Endothelial cell of umbilical vein (primary cell): ENCODE data around the gene CHMP1A. TPM values are rescaled to one million over a fixed set of nuclear protein-coding genes. Genes with fewer than 3 reads are reported as not detected.
"Not testable (repeated sequence)": the region's sequence is repeated elsewhere in the genome, so short reads cannot be mapped to it uniquely, and the experiment has no call there.

ENCODE experiments used
- BruUV-seq: library from RNA; stranded (reverse); fragments of 400-500 nt; replicated peaks from 2 replicates; lab custom pipeline; 2021; lab: Mats Ljungman, UMichigan
- CTCF ChIA-PET: fragments of 300-600, 350-600 bp; sonication (Branson Sonifier 250); formaldehyde crosslinking; loops from one replicate; lab custom pipeline; 2021; ENCODE audit warnings: antibody characterized with exemption, inconsistent platforms; lab: Charles Lee
- POLR2A ChIA-PET: fragments of 300-600, 350-600 bp; sonication (Branson Sonifier 250); formaldehyde crosslinking; loops from one replicate; lab custom pipeline; 2021; ENCODE audit warnings: antibody characterized with exemption, inconsistent platforms; lab: Charles Lee
- DNase-seq: peaks from one replicate; pipeline ENCODE4 v3.0.0-alpha.2; 2011; ENCODE audit warnings: low read depth, low spot score
- FAIRE-seq: peaks from 2 replicates; lab custom pipeline; 2011; peaks lifted over from hg19 to GRCh38; lab: Jason Lieb, UNC
- H2AFZ ChIP-seq: 2 replicates; pipeline ENCODE4 v1.6.0; 2012; ENCODE audit warnings: low read depth, low read length, control low read depth, inconsistent platforms
- H3K27ac ChIP-seq: 2 replicates; pipeline ENCODE4 v1.5.1; 2011; ENCODE audit warnings: low read depth, mild to moderate bottlenecking, control low read depth, low read length, moderate library complexity; ENCODE audit not compliant: insufficient read depth
- H3K27me3 ChIP-seq, 2 experiments: 2 replicates each; pipeline versions ENCODE4 v1.6.0 to v1.6.1; 2011; ENCODE audit warnings: low read length in 2 of 2, mixed read lengths in 1 of 2; ENCODE audit not compliant: control insufficient read depth in 2 of 2, insufficient read depth in 2 of 2
- H3K36me3 ChIP-seq, 2 experiments: 2 replicates in 1 of 2; 3 replicates in 1 of 2; pipeline ENCODE4 v1.5.1; 2011; ENCODE audit warnings: low read length in 2 of 2, mild to moderate bottlenecking in 1 of 2, moderate library complexity in 1 of 2; ENCODE audit not compliant: control insufficient read depth in 2 of 2, insufficient read depth in 2 of 2; ENCODE audit errors: extremely low read depth in 1 of 2
- H3K4me1 ChIP-seq: 3 replicates; pipeline ENCODE4 v1.5.1; 2011; ENCODE audit warnings: mild to moderate bottlenecking, low read length; ENCODE audit not compliant: control insufficient read depth, insufficient read depth; ENCODE audit errors: extremely low read depth
- H3K4me2 ChIP-seq: 2 replicates; pipeline ENCODE4 v1.6.1; 2011; ENCODE audit warnings: low read length, control low read depth, mixed read lengths; ENCODE audit not compliant: insufficient read depth
- H3K4me3 ChIP-seq, 3 experiments: fragments of 200-600 bp in 1 of 3; sonication (generic), shearing (Covaris generic) in 1 of 3; replicated peaks in 1 of 3; 2 replicates each; pipeline ENCODE4 v1.5.1; 2011 to 2016; ENCODE audit warnings: control low read depth in 3 of 3, low read length in 3 of 3, mild to moderate bottlenecking in 2 of 3, inconsistent platforms in 1 of 3, low read depth in 1 of 3, moderate library complexity in 1 of 3; ENCODE audit not compliant: insufficient read depth in 1 of 3
- H3K79me2 ChIP-seq: 2 replicates; pipeline ENCODE4 v1.6.0; 2012; ENCODE audit warnings: low read length, inconsistent platforms; ENCODE audit not compliant: control insufficient read depth, insufficient read depth
- H3K9ac ChIP-seq: replicated peaks from 2 replicates; pipeline ENCODE3; 2011; ENCODE audit warnings: low read length, control low read depth; ENCODE audit not compliant: insufficient read depth; ENCODE audit errors: extremely low read depth
- H3K9me1 ChIP-seq: replicated peaks from 3 replicates; pipeline ENCODE4 v1.6.0; 2011; ENCODE audit warnings: mild to moderate bottlenecking, low read length; ENCODE audit not compliant: control insufficient read depth, insufficient read depth; ENCODE audit errors: extremely low read depth
- H3K9me3 ChIP-seq: replicated peaks from 2 replicates; pipeline ENCODE4 v1.5.1; 2012; ENCODE audit warnings: low read length, inconsistent platforms; ENCODE audit not compliant: control insufficient read depth, insufficient read depth
- H4K20me1 ChIP-seq: replicated peaks from 2 replicates; pipeline ENCODE3; 2011; ENCODE audit warnings: mild to moderate bottlenecking, low read length; ENCODE audit not compliant: control insufficient read depth, insufficient read depth; ENCODE audit errors: extremely low read depth
- CTCF ChIP-seq, 2 donors: IDR thresholded peaks; 1 replicate in 1 of 2; 2 replicates in 1 of 2; pipeline ENCODE4 v1.5.1; 2011; ENCODE audit warnings: low read length in 2 of 2, mild to moderate bottlenecking in 2 of 2, moderate library complexity in 2 of 2, control low read depth in 1 of 2, inconsistent platforms in 1 of 2, low read depth in 1 of 2; ENCODE audit not compliant: insufficient read depth in 1 of 2; ENCODE audit errors: extremely low read depth in 1 of 2
- EZH2 ChIP-seq: IDR thresholded peaks from 2 replicates; pipeline ENCODE4 v1.6.1; 2012; ENCODE audit warnings: borderline replicate concordance, low read depth, mild to moderate bottlenecking, moderate library complexity, low read length, inconsistent platforms; ENCODE audit not compliant: severe bottlenecking
- FOS ChIP-seq: IDR thresholded peaks from 2 replicates; pipeline ENCODE4 v1.6.1; 2011; ENCODE audit warnings: mild to moderate bottlenecking, low read length, moderate library complexity, borderline replicate concordance; ENCODE audit not compliant: insufficient read depth
- GATA2 ChIP-seq: IDR thresholded peaks from 2 replicates; pipeline ENCODE4 v1.7.0; 2011; ENCODE audit warnings: low read depth, mild to moderate bottlenecking, moderate library complexity, mixed read lengths, low read length; ENCODE audit not compliant: insufficient read length, insufficient read depth
- JUN ChIP-seq: IDR thresholded peaks from 2 replicates; pipeline ENCODE4 v1.6.1; 2011; ENCODE audit warnings: borderline replicate concordance, low read depth; ENCODE audit not compliant: insufficient read length, insufficient read depth
- MAX ChIP-seq: IDR thresholded peaks from 2 replicates; pipeline ENCODE4 v1.6.1; 2011; ENCODE audit not compliant: insufficient read depth, insufficient read length
- MYC ChIP-seq: IDR thresholded peaks from one replicate; pipeline ENCODE4 v1.6.1; 2011; ENCODE audit warnings: mild to moderate bottlenecking, low read depth, low read length
- POLR2AphosphoS5 ChIP-seq: IDR thresholded peaks from 2 replicates; pipeline ENCODE4 v1.6.1; 2012; ENCODE audit warnings: low read depth, mild to moderate bottlenecking, control low read depth, low read length, moderate library complexity; ENCODE audit not compliant: insufficient read depth
- dilution Hi-C: fragments of 300-500 bp; cut with MboI; formaldehyde crosslinking; loops from one replicate; pipeline ENCODE4 v1.15.0; 2019; ENCODE audit warnings: low sequenced_read_pairs; ENCODE audit not compliant: extremely low pct_ligation_motif_present
- intact Hi-C: fragments of 100-400 bp; cut with micrococcal nuclease; formaldehyde crosslinking; loops from one replicate; pipeline ENCODE4 v1.10.0; 2022
- polyA plus RNA-seq, 4 experiments: library from polyadenylated mRNA; depleted of rRNA in 3 of 4; stranded (reverse) in 3 of 4; unstranded in 1 of 4; fragments of >200 nt; gene quantifications; 2 replicates each; pipeline versions ENCODE4 v1.2.1 to v1.2.3, GENCODE V29; 2011 to 2012; ENCODE audit warnings: missing spikeins in 1 of 4
- total RNA-seq: library from RNA; stranded (reverse); gene quantifications from 2 replicates; pipeline ENCODE4 v1.2.3, GENCODE V29; 2021

The CHMP1A gene
- total and polyA plus RNA-seq, 2 donors (not counting 3 experiments of a cell fraction or from before 2014, with no cell fraction given): 83.9 to 101 TPM

- H3K27me3 ChIP-seq, H3K9me1 ChIP-seq, FAIRE-seq, POLR2A ChIA-PET, H3K4me3 ChIP-seq, H3K4me2 ChIP-seq, dilution Hi-C loops, H3K27ac ChIP-seq, H3K9ac ChIP-seq, BruUV-seq, DNase-seq, H3K36me3 ChIP-seq, H3K9me3 ChIP-seq, H3K4me1 ChIP-seq, H2AFZ ChIP-seq, intact Hi-C loops, H3K79me2 ChIP-seq, H4K20me1 ChIP-seq: not testable (repeated sequence)
- CTCF ChIA-PET: interaction anchor here (1.0 to 3.0 kb wide), 4 partner anchors 16 to 20 kb away, joined by 3 to 18 read pairs (median 5); partner anchors contain the start of gene DPEP1
These were observed 22.8 kb downstream of the CHMP1A start for GRCh38 chr16:89634463-89635385.

GRCh38 chr16:89633064-89633631, 24.4 kb downstream of the CHMP1A start:
- ChIA-PET POLR2A (interaction anchor here (0.6 kb wide), 1 partner anchor 824 kb away, joined by 3 read pairs; no protein-coding TSS in a partner anchor), CTCF (interaction anchor here (1.0 to 3.0 kb wide), 5 partner anchors 8 to 19 kb away, joined by 4 to 18 read pairs (median 5); partner anchors contain the start of gene DPEP1)
- no peak overlapping the region for H3K9ac ChIP-seq
- no peak overlapping the region for H3K27ac ChIP-seq
- no TSS peak for BruUV-seq
- no peaks in the 10 kb centered on the region for H3K9me1 ChIP-seq
- peaks cover 0 to 10% of the 10 kb centered on the region in 2 experiments for H3K27me3 ChIP-seq
- no peaks in the 10 kb centered on the region for H3K36me3 ChIP-seq
- no peak for TF ChIP-seq MYC
- no peak for TF ChIP-seq POLR2AphosphoS5
- TF ChIP-seq FOS: no peak
- TF ChIP-seq JUN: no peak
- TF ChIP-seq MAX: no peak
- TF ChIP-seq EZH2: no peak
- no peak for TF ChIP-seq GATA2
- no peak for TF ChIP-seq CTCF (IDR thresholded peaks at IDR 0.05; ENCODE audit: extremely low read depth in 1 of 2, insufficient read depth in 1 of 2, low read depth in 1 of 2, low read length in 2 of 2)
- DNase-seq (no peak), FAIRE-seq (no peak)
- H3K4me1 ChIP-seq: no peaks in the 10 kb centered on the region
- H3K4me2 ChIP-seq: no peak overlapping the region
- no peak overlapping the region for H2AFZ ChIP-seq
- intact Hi-C loops (no loop called here), dilution Hi-C loops (no loop called here)
- no peak overlapping the region for H3K4me3 ChIP-seq
- H3K79me2 ChIP-seq: no peaks in the 10 kb centered on the region
- H4K20me1 ChIP-seq: no peaks in the 10 kb centered on the region
- H3K9me3 ChIP-seq: no peaks in the 10 kb centered on the region
